HG03521 (cell line): ENCODE results near the gene SYNDIG1.

Source experiments
- ATAC-seq: cut with Tn5 transposase; IDR thresholded peaks from one replicate; pipeline ENCODE4 v1.9.1; 2021; ENCODE audit warnings: mild to moderate bottlenecking, moderate library complexity; ENCODE audit not compliant: unreplicated experiment

Gene SYNDIG1

GRCh38 chr20:24651171-24651975, 181.9 kb downstream of the SYNDIG1 start:
- ATAC-seq, result no peak

- ATAC-seq, result no peak
These were observed 182.5 kb downstream of the SYNDIG1 start for GRCh38 chr20:24651976-24652345.

GRCh38 chr20:24653306-24653705, 183.9 kb downstream of the SYNDIG1 start:
- ATAC-seq, result no peak

GRCh38 chr20:24654425-24654824, 185.0 kb downstream of the SYNDIG1 start:
- ATAC-seq, result no peak

- no peak for ATAC-seq
These were observed 187.0 kb downstream of the SYNDIG1 start for GRCh38 chr20:24656391-24656790.

- no peak for ATAC-seq
These were observed 187.8 kb downstream of the SYNDIG1 start for GRCh38 chr20:24657196-24657595.

- no peak for ATAC-seq
These were observed 188.6 kb downstream of the SYNDIG1 start for GRCh38 chr20:24657878-24658620.

- no peak for ATAC-seq
These were observed 189.7 kb downstream of the SYNDIG1 start for GRCh38 chr20:24658920-24659660.

GRCh38 chr20:24659835-24660234, 190.4 kb downstream of the SYNDIG1 start:
- ATAC-seq, result no peak

- no peak for ATAC-seq
These were observed 191.2 kb downstream of the SYNDIG1 start for GRCh38 chr20:24660651-24661050.

- no peak for ATAC-seq
These were observed 191.8 kb downstream of the SYNDIG1 start for GRCh38 chr20:24661255-24661654.

- ATAC-seq, result no peak
These were observed 192.9 kb downstream of the SYNDIG1 start for GRCh38 chr20:24662322-24662721.

GRCh38 chr20:24662752-24663365, 193.4 kb downstream of the SYNDIG1 start:
- ATAC-seq, result no peak

- ATAC-seq, result no peak
These were observed 194.1 kb downstream of the SYNDIG1 start for GRCh38 chr20:24663496-24663895.

GRCh38 chr20:24664266-24664986, 195.0 kb downstream of the SYNDIG1 start:
- no peak for ATAC-seq

- ATAC-seq, result no peak
These were observed 195.8 kb downstream of the SYNDIG1 start for GRCh38 chr20:24665196-24665595.

GRCh38 chr20:24665741-24666191, 196.3 kb downstream of the SYNDIG1 start:
- no peak for ATAC-seq

- no peak for ATAC-seq
These were observed 198.4 kb downstream of the SYNDIG1 start for GRCh38 chr20:24667689-24668383.

GRCh38 chr20:24668384-24668702, 198.9 kb downstream of the SYNDIG1 start:
- no peak for ATAC-seq

GRCh38 chr20:24668791-24669190, 199.4 kb downstream of the SYNDIG1 start:
- no peak for ATAC-seq
